OCI-LY1 (cell line): Measurements from ENCODE around the gene PBX1.

Source experiments
- H2AFZ ChIP-seq: fragments of 200-600 bp; sonication (generic), shearing (Covaris generic); 2 replicates; pipeline ENCODE4 v1.6.0; 2014; ENCODE audit warnings: antibody characterized with exemption, mild to moderate bottlenecking, low read length
- H3F3A ChIP-seq: fragments of 200-600 bp; sonication (generic), shearing (Covaris generic); 2 replicates; pipeline ENCODE4 v1.6.0; 2014; ENCODE audit warnings: mild to moderate bottlenecking, antibody characterized with exemption, low read length, moderate library complexity; ENCODE audit not compliant: insufficient read depth
- H3K27ac ChIP-seq: fragments of 200-600 bp; sonication (generic); 2 replicates; pipeline ENCODE4 v1.5.1; 2014; ENCODE audit warnings: low read length, mixed run types, mild to moderate bottlenecking, low read depth; ENCODE audit not compliant: poor library complexity, severe bottlenecking
- H3K27me3 ChIP-seq: fragments of 200-600 bp; sonication (generic); 2 replicates; pipeline ENCODE4 v1.6.0; 2014; ENCODE audit warnings: antibody characterized with exemption, mild to moderate bottlenecking, low read length, moderate library complexity; ENCODE audit not compliant: insufficient read depth
- H3K36me3 ChIP-seq: fragments of 200-600 bp; sonication (generic); 2 replicates; pipeline ENCODE4 v1.6.1; 2014; ENCODE audit warnings: mild to moderate bottlenecking, antibody characterized with exemption, low read length, moderate library complexity, mixed read lengths; ENCODE audit not compliant: insufficient read depth
- H3K4me1 ChIP-seq: fragments of 200-600 bp; sonication (generic); 2 replicates; pipeline ENCODE4 v1.5.1; 2014; ENCODE audit warnings: mild to moderate bottlenecking, low read length, moderate library complexity; ENCODE audit not compliant: insufficient read depth, severe bottlenecking
- H3K4me2 ChIP-seq: fragments of 200-600 bp; sonication (generic), shearing (Covaris generic); 2 replicates; pipeline ENCODE4 v1.6.1; 2014; ENCODE audit warnings: low read length
- H3K4me3 ChIP-seq: fragments of 200-600 bp; sonication (generic); 2 replicates; pipeline ENCODE4 v1.5.1; 2014; ENCODE audit warnings: low read length, low read depth, mild to moderate bottlenecking, mixed read lengths; ENCODE audit not compliant: poor library complexity, severe bottlenecking
- H3K79me2 ChIP-seq: fragments of 200-600 bp; shearing (Covaris generic); 2 replicates; pipeline ENCODE4 v1.6.1; 2016; ENCODE audit warnings: mixed run types, low read length, mixed read lengths; ENCODE audit not compliant: insufficient read depth
- H3K9ac ChIP-seq: fragments of 200-600 bp; sonication (generic), shearing (Covaris generic); 2 replicates; pipeline ENCODE4 v1.6.1; 2014; ENCODE audit warnings: mild to moderate bottlenecking, low read length, mixed read lengths
- H3K9me2 ChIP-seq: fragments of 200-600 bp; sonication (generic), shearing (Covaris generic); 2 replicates; pipeline ENCODE4 v1.6.1; 2014; ENCODE audit warnings: low read depth, mild to moderate bottlenecking, low read length, mixed read lengths
- H3K9me3 ChIP-seq: fragments of 200-600 bp; shearing (Covaris generic); 2 replicates; pipeline ENCODE4 v1.6.1; 2014; ENCODE audit warnings: low read length, mixed read lengths
- H4K20me1 ChIP-seq: fragments of 200-600 bp; sonication (generic), shearing (Covaris generic); 2 replicates; pipeline ENCODE4 v1.6.0; 2016; ENCODE audit warnings: mild to moderate bottlenecking, low read length; ENCODE audit not compliant: insufficient read depth
- CTCF ChIP-seq: fragments of 200-600 bp; sonication (generic), shearing (Covaris generic); IDR thresholded peaks from 2 replicates; pipeline ENCODE4 v1.5.1; 2017; ENCODE audit warnings: mild to moderate bottlenecking, antibody characterized with exemption, low read length, moderate library complexity, mixed read lengths
- EZH2 ChIP-seq: fragments of 200-600 bp; sonication (generic), shearing (Covaris generic); IDR thresholded peaks from 2 replicates; pipeline ENCODE4 v1.8.0; 2017; ENCODE audit warnings: borderline replicate concordance, mixed run types, mild to moderate bottlenecking, antibody characterized with exemption, low read length, moderate library complexity, mixed read lengths

PBX1 gene

GRCh38 chr1:164703463-164703862, 144.5 kb downstream of the PBX1 start:
- Histone ChIP-seq H4K20me1 (no peaks in the 10 kb centered on the region), H3K27me3 (no peaks in the 10 kb centered on the region), H3F3A (no peaks in the 10 kb centered on the region), H3K9me2 (no peaks in the 10 kb centered on the region), H3K4me2 (no peak overlapping the region), H3K79me2 (no peaks in the 10 kb centered on the region), H3K9me3 (no peaks in the 10 kb centered on the region), H3K27ac (no peak overlapping the region), H2AFZ (no peak overlapping the region), H3K4me1 (no peaks in the 10 kb centered on the region), H3K9ac (no peak overlapping the region), H3K4me3 (no peak overlapping the region), H3K36me3 (no peaks in the 10 kb centered on the region)
- TF ChIP-seq EZH2 (no peak), CTCF (no peak)

- Histone ChIP-seq H3K4me1 (no peaks in the 10 kb centered on the region), H3K4me2 (no peak overlapping the region), H3K36me3 (no peaks in the 10 kb centered on the region)
These were observed 145.0 kb downstream of the PBX1 start for GRCh38 chr1:164703960-164704411.

GRCh38 chr1:164704954-164705353, 146.0 kb downstream of the PBX1 start:
- no peak for TF ChIP-seq EZH2
- TF ChIP-seq CTCF: no peak
- Histone ChIP-seq H3K36me3 (no peaks in the 10 kb centered on the region), H2AFZ (no peak overlapping the region), H3K4me1 (no peaks in the 10 kb centered on the region), H3K4me3 (no peak overlapping the region), H3K9me3 (no peaks in the 10 kb centered on the region), H3K4me2 (no peak overlapping the region), H3F3A (no peaks in the 10 kb centered on the region), H4K20me1 (no peaks in the 10 kb centered on the region), H3K9me2 (no peaks in the 10 kb centered on the region), H3K27ac (no peak overlapping the region), H3K79me2 (no peaks in the 10 kb centered on the region), H3K27me3 (no peaks in the 10 kb centered on the region), H3K9ac (no peak overlapping the region)

More at GRCh38 chr1:164703960-164704411, 145.0 kb downstream of the PBX1 start:
- H2AFZ ChIP-seq: no peak overlapping the region
- H3F3A ChIP-seq: no peaks in the 10 kb centered on the region
- no peaks in the 10 kb centered on the region for H3K9me2 ChIP-seq
- no peak overlapping the region for H3K4me3 ChIP-seq
- H3K79me2 ChIP-seq: no peaks in the 10 kb centered on the region
- H4K20me1 ChIP-seq: no peaks in the 10 kb centered on the region
- H3K9ac ChIP-seq: no peak overlapping the region
- TF ChIP-seq CTCF: no peak
- no peak for TF ChIP-seq EZH2
- H3K9me3 ChIP-seq: no peaks in the 10 kb centered on the region
- H3K27ac ChIP-seq: no peak overlapping the region
- H3K27me3 ChIP-seq: no peaks in the 10 kb centered on the region
